Neural crest cell (in vitro differentiated cells): ENCODE measurements around the gene TTC1. TPM values are rescaled to one million over a fixed set of nuclear protein-coding genes. Genes with fewer than 3 reads are reported as not detected.

Experiments used
- DNase-seq: peaks from one replicate; pipeline ENCODE4 v3.0.0; 2021; ENCODE audit warnings: low read depth, mixed read lengths, low spot score
- H3K27ac Mint-ChIP-seq: one replicate; pipeline ENCODE4 v1.8.0; 2021; ENCODE audit warnings: mild to moderate bottlenecking, mixed read lengths; ENCODE audit not compliant: unreplicated experiment
- H3K27me3 Mint-ChIP-seq: 2 replicates; pipeline ENCODE4 v1.8.0; 2021; ENCODE audit warnings: low read depth, mild to moderate bottlenecking, mixed read lengths
- H3K36me3 Mint-ChIP-seq: 2 replicates; pipeline ENCODE4 v1.8.0; 2021; ENCODE audit warnings: low read depth, mild to moderate bottlenecking, mixed read lengths
- H3K4me1 Mint-ChIP-seq: 2 replicates; pipeline ENCODE4 v1.8.0; 2021; ENCODE audit warnings: mixed read lengths
- H3K4me3 Mint-ChIP-seq: one replicate; pipeline ENCODE4 v1.8.0; 2021; ENCODE audit warnings: mild to moderate bottlenecking, mixed read lengths
- H3K9me3 Mint-ChIP-seq: 2 replicates; pipeline ENCODE4 v1.8.0; 2021; ENCODE audit warnings: mixed read lengths
- total RNA-seq: library from RNA; stranded (reverse); gene quantifications from 2 replicates; pipeline ENCODE4 v1.2.1, GENCODE V29; 2021
- TF ChIP-seq, protein P1 (sequence below): fragments of 200-600 bp; sonication (generic); conservative IDR thresholded peaks from 2 replicates; pipeline ENCODE4 v1.5.0; 2021; ENCODE audit warnings: antibody characterized with exemption, mild to moderate bottlenecking

TTC1 gene
- total RNA-seq, 1 donor from 2014 or later: 48.0 TPM

DNA sequence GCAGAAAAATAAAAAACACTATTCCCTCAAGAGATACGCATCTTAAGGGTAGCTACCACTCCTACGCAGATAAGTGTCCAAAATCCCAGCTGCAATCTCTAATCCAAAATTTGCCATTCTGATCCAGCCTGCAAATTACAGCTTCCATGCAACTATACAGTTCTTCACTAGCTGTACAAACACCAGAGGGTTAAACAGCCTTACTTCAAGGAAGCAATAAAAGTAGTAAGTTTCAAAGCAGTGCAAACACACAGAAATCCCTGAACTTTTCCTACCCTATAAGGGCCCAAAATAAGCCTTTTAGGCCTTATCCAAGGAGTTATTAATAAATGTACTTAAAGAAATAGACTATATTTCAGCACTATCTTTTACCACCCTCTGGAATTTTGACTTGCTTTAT, 70.8 kb downstream of the TTC1 start:
- TF ChIP-seq, protein P1, sequence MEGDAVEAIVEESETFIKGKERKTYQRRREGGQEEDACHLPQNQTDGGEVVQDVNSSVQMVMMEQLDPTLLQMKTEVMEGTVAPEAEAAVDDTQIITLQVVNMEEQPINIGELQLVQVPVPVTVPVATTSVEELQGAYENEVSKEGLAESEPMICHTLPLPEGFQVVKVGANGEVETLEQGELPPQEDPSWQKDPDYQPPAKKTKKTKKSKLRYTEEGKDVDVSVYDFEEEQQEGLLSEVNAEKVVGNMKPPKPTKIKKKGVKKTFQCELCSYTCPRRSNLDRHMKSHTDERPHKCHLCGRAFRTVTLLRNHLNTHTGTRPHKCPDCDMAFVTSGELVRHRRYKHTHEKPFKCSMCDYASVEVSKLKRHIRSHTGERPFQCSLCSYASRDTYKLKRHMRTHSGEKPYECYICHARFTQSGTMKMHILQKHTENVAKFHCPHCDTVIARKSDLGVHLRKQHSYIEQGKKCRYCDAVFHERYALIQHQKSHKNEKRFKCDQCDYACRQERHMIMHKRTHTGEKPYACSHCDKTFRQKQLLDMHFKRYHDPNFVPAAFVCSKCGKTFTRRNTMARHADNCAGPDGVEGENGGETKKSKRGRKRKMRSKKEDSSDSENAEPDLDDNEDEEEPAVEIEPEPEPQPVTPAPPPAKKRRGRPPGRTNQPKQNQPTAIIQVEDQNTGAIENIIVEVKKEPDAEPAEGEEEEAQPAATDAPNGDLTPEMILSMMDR: no peak
- no peak overlapping the region for H3K4me3 Mint-ChIP-seq
- H3K36me3 Mint-ChIP-seq: no peaks in the 10 kb centered on the region
- DNase-seq: no peak
- no peak overlapping the region for H3K27ac Mint-ChIP-seq
- peaks cover 22% of the 10 kb centered on the region for H3K4me1 Mint-ChIP-seq
- no peaks in the 10 kb centered on the region for H3K9me3 Mint-ChIP-seq
- H3K27me3 Mint-ChIP-seq: no peaks in the 10 kb centered on the region

DNA sequence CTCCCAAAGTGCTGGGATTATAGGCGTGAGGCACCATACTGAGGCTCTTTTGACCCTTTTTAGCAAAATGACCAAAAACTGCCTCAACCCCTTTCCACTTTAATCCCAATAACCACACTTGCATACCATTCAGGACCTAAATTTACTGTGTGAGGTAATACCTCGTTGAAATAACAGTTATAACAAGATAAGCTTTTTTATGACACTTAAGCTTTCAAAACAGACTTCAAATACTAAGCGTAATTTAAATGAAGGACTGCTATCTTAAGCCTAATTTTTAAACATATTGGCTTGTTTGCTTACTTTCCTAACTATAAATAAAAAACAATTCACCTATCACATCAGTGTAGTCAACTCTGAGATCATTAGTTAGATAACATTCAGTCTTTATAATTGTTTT, 72.6 kb downstream of the TTC1 start:
- TF ChIP-seq, protein P1: no peak
- Mint-ChIP-seq H3K27ac (no peak overlapping the region), H3K4me3 (no peak overlapping the region), H3K27me3 (no peaks in the 10 kb centered on the region), H3K9me3 (no peaks in the 10 kb centered on the region), H3K4me1 (peaks cover 15% of the 10 kb centered on the region), H3K36me3 (no peaks in the 10 kb centered on the region)
- no peak for DNase-seq

DNA sequence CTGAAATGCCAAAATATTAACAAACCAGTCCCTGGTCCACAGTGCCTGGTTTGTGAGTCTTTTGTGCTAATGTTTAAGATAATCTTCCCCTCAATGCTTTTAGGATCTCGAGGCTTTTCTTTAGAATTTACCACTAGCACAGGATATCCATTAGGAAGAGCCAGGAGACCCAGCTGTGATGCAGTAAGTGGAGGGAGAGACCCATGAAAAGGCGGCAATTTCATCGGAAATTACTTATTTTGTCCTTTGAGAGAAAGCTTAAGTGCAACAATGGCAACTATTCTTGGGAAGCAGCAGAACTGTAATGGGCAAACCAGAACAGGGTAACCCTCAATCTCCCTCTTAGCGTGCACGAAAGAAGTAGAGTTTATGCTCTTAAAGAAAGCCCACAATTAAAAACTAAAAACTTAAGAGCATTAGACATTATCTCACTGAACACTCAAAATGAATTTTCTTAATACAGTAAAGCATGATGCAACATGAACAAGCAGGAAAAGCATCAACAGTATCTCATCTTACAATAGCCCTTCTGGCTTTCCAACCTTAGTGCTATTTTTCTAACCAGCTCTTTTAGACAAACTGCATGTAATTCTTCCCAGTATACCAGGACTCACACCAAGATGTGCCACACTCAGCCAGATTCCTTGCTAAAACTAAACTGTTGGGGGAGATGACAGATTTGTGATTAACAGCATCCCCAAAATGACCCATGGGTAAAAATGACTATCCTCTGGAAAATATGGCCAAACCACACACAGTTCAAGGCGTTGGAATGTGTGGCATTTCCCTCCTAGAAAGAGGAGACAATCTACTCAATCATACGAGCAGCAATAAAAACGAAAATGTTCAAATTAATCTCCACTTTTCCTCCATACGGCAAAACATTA, 73.9 kb downstream of the TTC1 start:
- H3K9me3 Mint-ChIP-seq: no peaks in the 10 kb centered on the region
- TF ChIP-seq, protein P1: no peak
- H3K4me3 Mint-ChIP-seq: no peak overlapping the region
- H3K27me3 Mint-ChIP-seq: no peaks in the 10 kb centered on the region
- no peaks in the 10 kb centered on the region for H3K36me3 Mint-ChIP-seq
- no peak for DNase-seq
- peaks cover 22% of the 10 kb centered on the region for H3K4me1 Mint-ChIP-seq
- H3K27ac Mint-ChIP-seq: no peak overlapping the region

DNA sequence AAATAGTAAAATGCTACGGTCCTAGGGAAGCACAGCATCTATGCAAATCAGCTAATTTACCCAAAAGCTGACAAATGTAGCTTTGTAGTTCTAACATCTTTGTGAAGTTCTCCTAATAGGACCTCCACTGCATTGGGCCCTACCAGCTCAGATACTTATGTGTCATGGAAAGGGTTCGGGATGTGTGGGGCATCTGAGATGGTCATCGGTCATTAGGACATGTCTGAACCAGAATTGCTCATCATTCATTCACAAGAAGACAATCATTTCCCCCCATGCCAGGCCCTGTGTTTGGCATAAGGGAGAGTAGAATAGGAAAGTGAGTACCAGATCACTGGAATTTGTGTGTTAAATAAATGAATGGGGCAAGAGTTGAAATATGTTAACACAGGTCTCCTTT, 74.6 kb downstream of the TTC1 start:
- TF ChIP-seq, protein P1: no peak
- Mint-ChIP-seq H3K36me3 (no peaks in the 10 kb centered on the region), H3K9me3 (no peaks in the 10 kb centered on the region), H3K27me3 (no peaks in the 10 kb centered on the region), H3K4me1 (peaks cover 22% of the 10 kb centered on the region), H3K27ac (no peak overlapping the region), H3K4me3 (no peak overlapping the region)
- DNase-seq: no peak

DNA sequence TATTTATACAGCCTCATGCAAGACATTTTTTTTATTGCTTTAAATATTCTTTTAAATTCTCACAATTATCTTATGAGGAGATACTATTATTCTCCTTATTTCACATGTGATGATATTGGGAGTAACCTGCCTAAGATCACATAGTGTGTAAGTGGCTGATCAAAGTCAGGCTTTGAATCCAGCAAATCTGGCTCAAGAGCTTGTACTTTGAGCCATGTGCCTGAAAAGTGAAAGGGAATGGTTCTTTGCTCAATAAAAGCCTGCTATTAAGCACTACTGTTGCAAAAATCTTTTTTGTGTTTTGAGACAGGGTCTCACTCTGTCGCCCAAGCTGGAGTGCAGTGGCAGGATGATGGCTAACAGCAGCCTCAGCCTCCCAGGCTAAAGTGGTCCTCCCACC, 75.2 kb downstream of the TTC1 start:
- TF ChIP-seq, protein P1: no peak
- DNase-seq: no peak
- Mint-ChIP-seq H3K9me3 (no peaks in the 10 kb centered on the region), H3K27ac (no peak overlapping the region), H3K4me1 (peaks cover 22% of the 10 kb centered on the region), H3K36me3 (no peaks in the 10 kb centered on the region), H3K27me3 (no peaks in the 10 kb centered on the region), H3K4me3 (no peak overlapping the region)
